DND-41 (cell line): ENCODE measurements around the gene PRKAR1B.

Experiments
- ATAC-seq: fragments of 200-7000 bp; cut with Tn5 transposase; 3 replicates; pipeline ENCODE4 v1.9.1; 2021; ENCODE audit warnings: low read depth; ENCODE audit not compliant: insufficient read depth
- DNase-seq: peaks from one replicate; pipeline ENCODE4 v3.0.0-alpha.2; 2020
- H2AFZ ChIP-seq: 2 replicates; pipeline ENCODE4 v1.6.0; 2012; ENCODE audit warnings: low read depth, low read length
- H3K27ac ChIP-seq: 2 replicates; pipeline ENCODE4 v1.5.1; 2012; ENCODE audit warnings: low read length, inconsistent platforms
- H3K27me3 ChIP-seq: fragments of 200-600 bp; sonication (generic); 2 replicates; pipeline ENCODE4 v1.6.0; 2012; ENCODE audit warnings: low read length, mild to moderate bottlenecking, inconsistent platforms; ENCODE audit not compliant: insufficient read depth, poor library complexity
- H3K36me3 ChIP-seq: 2 replicates; pipeline ENCODE4 v1.5.1; 2012; ENCODE audit warnings: low read length, inconsistent platforms; ENCODE audit not compliant: insufficient read depth
- H3K4me1 ChIP-seq: 2 replicates; pipeline ENCODE4 v1.5.1; 2012; ENCODE audit warnings: mild to moderate bottlenecking, low read length; ENCODE audit not compliant: insufficient read depth
- H3K4me2 ChIP-seq: 2 replicates; pipeline ENCODE4 v1.6.0; 2012; ENCODE audit warnings: mild to moderate bottlenecking, moderate library complexity, low read length, inconsistent platforms; ENCODE audit not compliant: insufficient read depth
- H3K4me3 ChIP-seq, 2 experiments: fragments of 200-600 bp in 1 of 2; shearing (Covaris generic) in 1 of 2; 2 replicates each; pipeline ENCODE4 v1.5.1; 2012 to 2016; ENCODE audit warnings: inconsistent platforms in 2 of 2, low read length in 2 of 2, mild to moderate bottlenecking in 2 of 2, low read depth in 1 of 2, moderate library complexity in 1 of 2
- H3K79me2 ChIP-seq: 2 replicates; pipeline ENCODE4 v1.6.0; 2012; ENCODE audit warnings: low read length, inconsistent platforms; ENCODE audit not compliant: insufficient read depth
- H3K9ac ChIP-seq: 2 replicates; pipeline ENCODE4 v1.6.0; 2012; ENCODE audit warnings: low read depth, mild to moderate bottlenecking, inconsistent platforms, low read length, moderate library complexity
- H3K9me3 ChIP-seq: 2 replicates; pipeline ENCODE4 v1.5.1; 2012; ENCODE audit warnings: low read length, moderate library complexity, mild to moderate bottlenecking, inconsistent platforms; ENCODE audit not compliant: insufficient read depth, severe bottlenecking
- H4K20me1 ChIP-seq: 2 replicates; pipeline ENCODE4 v1.6.0; 2012; ENCODE audit warnings: low read length; ENCODE audit not compliant: insufficient read depth
- EZH2 ChIP-seq: IDR thresholded peaks from 3 replicates; pipeline ENCODE4 v1.6.1; 2012; ENCODE audit warnings: borderline replicate concordance, low read depth, mild to moderate bottlenecking, moderate library complexity, low read length, inconsistent platforms; ENCODE audit not compliant: severe bottlenecking
- TF ChIP-seq, protein P1 (sequence below): IDR thresholded peaks from 2 replicates; pipeline ENCODE4 v1.5.1; 2012; ENCODE audit warnings: borderline replicate concordance, low read length, moderate library complexity, mild to moderate bottlenecking; ENCODE audit not compliant: poor library complexity, severe bottlenecking; ENCODE audit errors: extremely low read depth

Gene PRKAR1B

DNA sequence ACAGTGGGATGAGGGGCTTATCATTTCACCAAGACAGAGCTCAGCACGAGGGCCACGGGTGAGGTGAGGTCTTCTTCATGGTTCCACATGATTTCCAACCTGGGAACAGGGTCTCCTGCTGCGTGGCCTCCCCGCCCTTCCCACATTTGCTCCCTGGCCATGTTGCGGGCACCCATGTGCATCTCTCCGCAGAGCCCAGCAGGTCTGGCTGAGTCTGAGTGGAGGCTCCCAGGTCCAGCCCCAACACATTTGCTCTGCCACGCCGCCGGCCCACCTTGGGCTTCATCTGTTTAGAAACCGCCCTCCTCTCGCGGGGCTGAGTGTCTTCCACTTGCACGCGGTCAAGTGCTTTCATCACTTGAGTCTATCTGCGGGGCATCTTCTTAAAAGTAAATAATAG, 14.8 kb upstream of the PRKAR1B start:
- no peaks in the 10 kb centered on the region for H3K9me3 ChIP-seq
- DNase-seq: no peak
- peaks cover 51% of the 10 kb centered on the region for H3K79me2 ChIP-seq
- no peak overlapping the region for H3K27ac ChIP-seq
- H3K27me3 ChIP-seq: no peaks in the 10 kb centered on the region
- 0 out of 3 replicates have a peak, but pooled peaks have one; percentile 17 for ATAC-seq
- TF ChIP-seq EZH2: no peak
- TF ChIP-seq, protein P1, sequence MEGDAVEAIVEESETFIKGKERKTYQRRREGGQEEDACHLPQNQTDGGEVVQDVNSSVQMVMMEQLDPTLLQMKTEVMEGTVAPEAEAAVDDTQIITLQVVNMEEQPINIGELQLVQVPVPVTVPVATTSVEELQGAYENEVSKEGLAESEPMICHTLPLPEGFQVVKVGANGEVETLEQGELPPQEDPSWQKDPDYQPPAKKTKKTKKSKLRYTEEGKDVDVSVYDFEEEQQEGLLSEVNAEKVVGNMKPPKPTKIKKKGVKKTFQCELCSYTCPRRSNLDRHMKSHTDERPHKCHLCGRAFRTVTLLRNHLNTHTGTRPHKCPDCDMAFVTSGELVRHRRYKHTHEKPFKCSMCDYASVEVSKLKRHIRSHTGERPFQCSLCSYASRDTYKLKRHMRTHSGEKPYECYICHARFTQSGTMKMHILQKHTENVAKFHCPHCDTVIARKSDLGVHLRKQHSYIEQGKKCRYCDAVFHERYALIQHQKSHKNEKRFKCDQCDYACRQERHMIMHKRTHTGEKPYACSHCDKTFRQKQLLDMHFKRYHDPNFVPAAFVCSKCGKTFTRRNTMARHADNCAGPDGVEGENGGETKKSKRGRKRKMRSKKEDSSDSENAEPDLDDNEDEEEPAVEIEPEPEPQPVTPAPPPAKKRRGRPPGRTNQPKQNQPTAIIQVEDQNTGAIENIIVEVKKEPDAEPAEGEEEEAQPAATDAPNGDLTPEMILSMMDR: no peak
- no peaks in the 10 kb centered on the region for H3K4me1 ChIP-seq
- H3K4me2 ChIP-seq: no peak overlapping the region
- H2AFZ ChIP-seq: no peak overlapping the region
- H3K36me3 ChIP-seq: peaks cover 71% of the 10 kb centered on the region
- no peak overlapping the region for H3K9ac ChIP-seq
- H4K20me1 ChIP-seq: peaks cover 31% of the 10 kb centered on the region
- H3K4me3 ChIP-seq: no peak overlapping the region

DNA sequence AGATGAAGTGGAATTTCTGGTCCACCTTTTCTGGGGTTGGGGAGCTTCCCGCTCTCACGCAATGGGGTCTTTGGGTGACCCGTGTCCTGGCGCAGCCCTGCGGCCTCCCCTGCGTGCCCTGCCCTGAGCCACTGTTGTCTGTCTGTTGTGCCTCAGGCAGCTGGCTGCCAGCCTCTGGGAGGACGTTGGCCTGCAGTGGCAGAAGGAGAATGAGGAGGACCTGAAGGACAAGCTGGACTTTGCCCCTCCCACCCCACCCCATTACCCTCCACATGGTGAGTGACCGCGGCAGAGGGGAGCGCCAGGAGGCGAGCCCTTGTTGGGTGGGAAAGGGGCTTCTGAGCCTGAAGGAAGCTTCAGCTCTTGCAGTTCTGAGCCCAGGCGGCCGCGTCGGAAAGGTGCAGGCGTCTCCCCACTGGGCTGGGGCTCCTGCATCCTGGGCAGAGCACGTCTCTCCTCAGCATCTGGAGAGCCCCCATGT, 14.2 kb upstream of the PRKAR1B start:
- no peak overlapping the region for H2AFZ ChIP-seq
- DNase-seq (no peak), ATAC-seq (no peak)
- H3K36me3 ChIP-seq: peaks cover 70% of the 10 kb centered on the region
- peaks cover 32% of the 10 kb centered on the region for H4K20me1 ChIP-seq
- TF ChIP-seq, protein P1: no peak
- TF ChIP-seq EZH2: no peak
- H3K27ac ChIP-seq: no peak overlapping the region
- no peak overlapping the region for H3K4me3 ChIP-seq
- peaks cover 51% of the 10 kb centered on the region for H3K79me2 ChIP-seq
- no peak overlapping the region for H3K4me2 ChIP-seq
- H3K9me3 ChIP-seq: no peaks in the 10 kb centered on the region
- H3K9ac ChIP-seq: no peak overlapping the region
- H3K27me3 ChIP-seq: no peaks in the 10 kb centered on the region
- H3K4me1 ChIP-seq: no peaks in the 10 kb centered on the region

GRCh38 chr7:739983-740942, 13.2 kb upstream of the PRKAR1B start:
- Histone ChIP-seq H3K4me1 (no peaks in the 10 kb centered on the region), H3K27me3 (no peaks in the 10 kb centered on the region), H3K36me3 (peaks cover 66% of the 10 kb centered on the region), H3K79me2 (peaks cover 55% of the 10 kb centered on the region), H3K4me3 (no peak overlapping the region), H4K20me1 (peaks cover 32% of the 10 kb centered on the region; the same call in 1 of the 2 replicates), H2AFZ (no peak overlapping the region), H3K27ac (no peak overlapping the region), H3K9me3 (no peaks in the 10 kb centered on the region), H3K4me2 (no peak overlapping the region), H3K9ac (no peak overlapping the region)
- DNase-seq (no peak), ATAC-seq (no peak)
- TF ChIP-seq, protein P1: no peak
- TF ChIP-seq EZH2: no peak
